Thymus (tissue), 11 donors: ENCODE results near the gene NBEA. TPM values are rescaled to one million over a fixed set of nuclear protein-coding genes. Genes with fewer than 3 reads are reported as not detected.
"Not testable (repeated sequence)": the region's sequence is repeated elsewhere in the genome, so short reads cannot be mapped to it uniquely, and the experiment has no call there.

ENCODE experiments used
- DNase-seq, 9 donors: peaks; one replicate each; pipeline ENCODE4 v3.0.0-alpha.2; 2013; ENCODE audit warnings: low spot score in 9 of 9, low read depth in 6 of 9, missing footprints in 1 of 9
- H3K27ac ChIP-seq, 2 donors: one replicate each; pipeline ENCODE4 v1.5.1; 2013; ENCODE audit warnings: control low read depth in 1 of 2, low read depth in 1 of 2, low read length in 1 of 2, mild to moderate bottlenecking in 1 of 2, moderate library complexity in 1 of 2
- H3K27me3 ChIP-seq, 2 donors: one replicate each; pipeline ENCODE4 v1.5.1; 2013; ENCODE audit warnings: low read length in 1 of 2; ENCODE audit not compliant: control insufficient read depth in 2 of 2, insufficient read depth in 1 of 2
- H3K36me3 ChIP-seq, 2 donors: one replicate each; pipeline ENCODE4 v1.5.1; 2013; ENCODE audit warnings: low read length in 1 of 2, mild to moderate bottlenecking in 1 of 2, moderate library complexity in 1 of 2; ENCODE audit not compliant: control insufficient read depth in 2 of 2, insufficient read depth in 2 of 2
- H3K4me1 ChIP-seq, 2 donors: one replicate each; pipeline ENCODE4 v1.5.1; 2013; ENCODE audit warnings: low read length in 2 of 2; ENCODE audit not compliant: control insufficient read depth in 2 of 2, insufficient read depth in 2 of 2
- H3K4me3 ChIP-seq, 2 donors: one replicate each; pipeline ENCODE4 v1.5.1; 2013; ENCODE audit warnings: low read length in 2 of 2, control low read depth in 1 of 2, mild to moderate bottlenecking in 1 of 2
- H3K9me3 ChIP-seq, 2 donors: one replicate each; pipeline ENCODE4 v1.5.1; 2013; ENCODE audit warnings: low read length in 1 of 2, mild to moderate bottlenecking in 1 of 2; ENCODE audit not compliant: control insufficient read depth in 2 of 2, insufficient read depth in 1 of 2
- WGBS: extraction: QIAGEN DNeasy Blood & Tissue Kit; methylation state at CpG from one replicate; pipeline ENCODE4 v1.1.7; 2013; 5-methylcytosine and 5-hydroxymethylcytosine counted together
- polyA plus RNA-seq: library from polyadenylated mRNA; stranded (reverse); fragments of 200-250 nt; gene quantifications from one replicate; pipeline ENCODE4 v1.2.3, GENCODE V29; 2013
- total RNA-seq: library from RNA; stranded (reverse); fragments of 120-200 nt; gene quantifications from one replicate; pipeline ENCODE4 v1.2.4, GENCODE V29; 2013
- donor health status: healthy.

The NBEA gene
- total and polyA plus RNA-seq, 2 donors = 4.1 to 6.8 TPM

DNA sequence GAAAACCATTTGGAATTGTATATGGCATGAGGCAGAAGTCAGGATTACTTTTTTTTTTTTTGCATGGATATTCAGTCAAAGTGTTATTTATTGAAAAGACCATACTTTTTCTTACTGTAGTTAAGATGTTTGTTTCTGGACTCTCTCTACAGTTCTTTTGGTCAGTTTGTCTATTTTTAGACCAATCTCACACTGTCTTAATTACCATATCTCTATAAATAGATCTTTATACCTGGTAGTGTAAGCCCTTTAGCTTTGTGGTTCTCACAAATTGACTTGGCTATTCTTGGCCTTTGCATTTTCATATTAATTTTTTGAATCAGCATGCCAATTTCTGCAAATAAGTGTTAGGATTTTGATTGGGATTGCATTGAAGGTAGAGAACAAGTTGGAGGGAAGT lies 437.6 kb downstream of the NBEA start:
- no peak for DNase-seq
- no peak overlapping the region for H3K27ac ChIP-seq
- no peak overlapping the region for H3K4me3 ChIP-seq
- no peaks in the 10 kb centered on the region for H3K36me3 ChIP-seq
- no peaks in the 10 kb centered on the region for H3K4me1 ChIP-seq
- H3K9me3 ChIP-seq = no peaks in the 10 kb centered on the region
- H3K27me3 ChIP-seq = no peaks in the 10 kb centered on the region

DNA sequence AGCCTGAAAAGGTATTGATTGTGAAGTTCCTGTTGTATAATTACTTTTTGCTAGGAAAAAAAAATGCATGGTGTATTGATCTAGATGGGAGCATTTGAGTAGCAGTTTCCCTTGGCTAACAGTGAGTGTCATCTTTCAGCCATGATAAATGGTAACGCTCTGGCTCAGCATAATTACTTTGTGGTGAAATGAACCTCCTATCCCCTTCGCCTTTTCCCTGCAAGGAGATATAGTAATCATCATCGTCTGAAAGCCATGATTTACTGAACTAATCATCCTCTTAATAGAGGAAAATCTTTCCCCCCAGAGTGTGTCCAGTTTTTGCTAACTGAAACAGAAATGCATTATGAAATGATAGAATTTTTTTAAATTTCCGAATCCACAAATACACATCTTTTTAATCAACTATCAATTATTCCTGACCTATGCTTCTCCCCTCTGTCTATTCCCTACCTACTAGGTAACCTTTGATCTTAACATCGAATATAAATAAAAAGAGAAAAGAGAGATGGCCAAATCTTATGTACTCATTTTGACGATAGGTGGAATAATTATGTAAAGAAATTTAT lies 445.7 kb downstream of the NBEA start:
- Histone ChIP-seq H3K4me1 (no peaks in the 10 kb centered on the region), H3K36me3 (no peaks in the 10 kb centered on the region), H3K9me3 (no peaks in the 10 kb centered on the region), H3K27ac (no peak overlapping the region), H3K27me3 (no peaks in the 10 kb centered on the region), H3K4me3 (no peak overlapping the region)
- WGBS = 97% methylated on average over 6 of the region's 6 CpGs
- no peak for DNase-seq

DNA sequence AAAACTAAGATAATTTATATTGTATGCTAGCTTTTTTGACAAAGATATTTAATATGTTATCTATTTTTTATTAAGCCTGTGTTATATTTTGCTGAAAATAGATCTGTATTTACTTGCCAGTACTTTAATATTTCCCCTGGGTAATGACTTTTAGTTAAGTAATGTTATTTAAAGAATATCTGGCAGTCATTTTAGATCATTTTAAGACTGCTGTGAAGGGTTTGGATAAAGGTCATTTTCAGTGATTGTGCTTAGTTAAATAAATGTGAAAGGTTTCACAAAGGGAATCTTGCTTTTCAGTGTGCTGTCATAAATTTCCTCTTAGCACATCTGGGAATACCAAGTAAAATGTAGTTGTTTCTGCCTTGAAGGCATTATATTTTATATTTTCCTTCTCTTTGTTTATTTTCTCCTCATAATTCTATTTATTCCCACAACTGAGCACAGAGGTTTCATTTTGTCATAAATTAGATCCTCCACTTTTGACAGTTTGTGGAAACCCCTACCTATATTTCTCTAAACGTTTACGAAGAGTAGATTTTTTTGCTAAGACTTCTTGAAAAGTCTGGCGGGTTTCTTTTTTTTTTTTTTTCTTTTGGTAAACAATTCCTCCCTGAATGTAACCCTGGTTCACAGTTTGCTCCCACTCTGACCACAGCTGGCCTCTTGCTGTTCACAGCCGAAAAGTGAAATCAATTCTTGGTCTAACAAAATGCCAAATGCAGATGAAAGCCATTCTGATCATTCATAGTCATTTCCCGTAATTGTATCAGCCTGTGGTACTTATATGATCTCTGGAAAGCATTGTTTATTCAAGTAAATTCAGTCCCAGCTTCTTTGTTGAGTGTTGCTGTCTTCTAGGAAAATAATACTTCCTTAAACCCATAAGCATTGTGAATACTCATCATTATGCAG lies 446.6 kb downstream of the NBEA start:
- H3K9me3 ChIP-seq = no peaks in the 10 kb centered on the region
- no peak overlapping the region for H3K27ac ChIP-seq
- WGBS = 78% methylated on average over 5 of the region's 5 CpGs
- H3K27me3 ChIP-seq = no peaks in the 10 kb centered on the region
- H3K4me1 ChIP-seq = no peaks in the 10 kb centered on the region
- no peak overlapping the region for H3K4me3 ChIP-seq
- no peak for DNase-seq
- no peaks in the 10 kb centered on the region for H3K36me3 ChIP-seq

DNA sequence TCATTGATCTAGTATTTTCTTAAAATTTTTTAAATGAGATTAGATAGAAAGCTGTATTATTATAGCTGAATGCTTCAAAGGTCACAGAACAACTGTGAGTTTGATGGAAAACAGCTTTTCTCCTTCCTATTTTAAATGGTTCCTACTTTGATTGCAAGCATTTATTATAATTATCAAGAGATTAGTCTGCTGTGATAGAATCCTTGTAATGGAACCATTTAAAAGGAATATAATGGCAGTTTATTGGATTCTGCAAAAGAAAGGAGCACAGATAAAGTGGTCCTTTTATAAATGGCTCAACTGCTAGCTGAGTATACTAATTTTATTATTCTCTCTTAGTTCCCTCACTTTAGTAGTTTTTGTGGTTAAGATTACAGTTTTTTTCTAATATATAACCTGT lies 447.5 kb downstream of the NBEA start:
- DNase-seq = no peak
- Histone ChIP-seq H3K4me3 (no peak overlapping the region), H3K4me1 (no peaks in the 10 kb centered on the region), H3K9me3 (no peaks in the 10 kb centered on the region), H3K36me3 (no peaks in the 10 kb centered on the region), H3K27me3 (no peaks in the 10 kb centered on the region), H3K27ac (no peak overlapping the region)

DNA sequence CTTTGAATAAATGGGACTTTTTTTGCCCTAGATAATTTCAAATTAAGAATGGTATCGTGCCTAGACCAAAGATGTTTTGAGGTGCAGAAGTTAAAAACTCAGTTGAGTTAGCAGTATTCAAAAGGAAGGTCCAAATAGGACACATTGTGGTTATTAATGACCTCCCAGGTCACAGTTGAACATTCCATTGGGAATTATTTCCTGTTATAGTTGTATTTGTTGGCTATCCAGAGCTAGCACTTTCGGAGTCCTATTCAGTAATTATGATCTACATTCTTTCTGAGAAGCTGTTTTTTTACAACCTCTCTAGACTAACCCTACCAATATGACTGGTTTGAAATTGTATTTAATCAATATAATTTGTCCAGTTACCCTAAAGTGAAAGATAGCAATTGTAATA lies 450.7 kb downstream of the NBEA start:
- Histone ChIP-seq H3K9me3 (no peaks in the 10 kb centered on the region), H3K27ac (no peak overlapping the region), H3K4me3 (no peak overlapping the region), H3K4me1 (no peaks in the 10 kb centered on the region), H3K27me3 (no peaks in the 10 kb centered on the region), H3K36me3 (no peaks in the 10 kb centered on the region)
- no peak for DNase-seq
- 93% methylated on average over 2 of the region's 2 CpGs for WGBS

DNA sequence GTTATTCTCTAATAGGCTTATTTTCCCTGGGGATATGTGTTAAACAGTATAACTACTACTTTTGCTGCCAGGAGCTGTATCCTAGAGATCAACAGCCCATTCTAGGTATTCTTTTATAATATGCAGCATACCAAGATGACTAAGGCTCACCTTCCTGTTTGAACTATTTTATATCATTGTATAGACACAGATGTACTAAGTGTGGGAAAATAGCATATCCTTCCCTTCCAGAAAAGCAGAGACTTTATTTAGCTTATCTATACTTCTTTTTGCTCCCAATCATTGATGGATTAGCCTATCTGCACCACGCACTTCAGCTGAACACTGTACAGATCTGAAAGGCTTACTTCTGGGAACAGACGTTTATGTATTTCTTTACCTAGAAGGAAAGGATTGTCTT lies 451.8 kb downstream of the NBEA start:
- H3K4me3 ChIP-seq = no peak overlapping the region
- no peak overlapping the region for H3K27ac ChIP-seq
- no peaks in the 10 kb centered on the region for H3K27me3 ChIP-seq
- WGBS = 97% methylated on average over 2 of the region's 2 CpGs
- DNase-seq = no peak
- no peaks in the 10 kb centered on the region for H3K9me3 ChIP-seq
- H3K36me3 ChIP-seq = no peaks in the 10 kb centered on the region
- no peaks in the 10 kb centered on the region for H3K4me1 ChIP-seq

DNA sequence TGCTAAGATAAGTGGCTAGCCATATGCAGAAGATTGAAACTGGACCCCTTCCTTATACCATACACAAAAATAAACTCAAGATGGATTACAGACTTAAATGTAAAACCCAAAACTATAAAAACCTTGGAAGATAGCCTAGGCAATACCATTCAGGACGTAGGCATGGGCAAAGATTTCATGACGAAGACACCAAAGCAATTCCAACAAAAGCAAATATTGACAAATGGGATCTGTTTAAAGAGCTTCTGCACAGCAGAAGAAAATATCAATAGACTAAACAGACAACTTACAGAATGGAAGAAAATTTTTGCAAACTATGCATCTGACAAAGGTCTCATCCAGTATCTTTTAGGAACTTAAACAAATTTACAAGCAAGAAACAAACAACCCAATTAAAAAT lies 466.2 kb downstream of the NBEA start:
- 96% methylated on average over 2 of the region's 2 CpGs for WGBS
- not testable (repeated sequence) for H3K27me3 ChIP-seq, DNase-seq, H3K9me3 ChIP-seq, H3K4me3 ChIP-seq, H3K36me3 ChIP-seq, H3K27ac ChIP-seq, H3K4me1 ChIP-seq

DNA sequence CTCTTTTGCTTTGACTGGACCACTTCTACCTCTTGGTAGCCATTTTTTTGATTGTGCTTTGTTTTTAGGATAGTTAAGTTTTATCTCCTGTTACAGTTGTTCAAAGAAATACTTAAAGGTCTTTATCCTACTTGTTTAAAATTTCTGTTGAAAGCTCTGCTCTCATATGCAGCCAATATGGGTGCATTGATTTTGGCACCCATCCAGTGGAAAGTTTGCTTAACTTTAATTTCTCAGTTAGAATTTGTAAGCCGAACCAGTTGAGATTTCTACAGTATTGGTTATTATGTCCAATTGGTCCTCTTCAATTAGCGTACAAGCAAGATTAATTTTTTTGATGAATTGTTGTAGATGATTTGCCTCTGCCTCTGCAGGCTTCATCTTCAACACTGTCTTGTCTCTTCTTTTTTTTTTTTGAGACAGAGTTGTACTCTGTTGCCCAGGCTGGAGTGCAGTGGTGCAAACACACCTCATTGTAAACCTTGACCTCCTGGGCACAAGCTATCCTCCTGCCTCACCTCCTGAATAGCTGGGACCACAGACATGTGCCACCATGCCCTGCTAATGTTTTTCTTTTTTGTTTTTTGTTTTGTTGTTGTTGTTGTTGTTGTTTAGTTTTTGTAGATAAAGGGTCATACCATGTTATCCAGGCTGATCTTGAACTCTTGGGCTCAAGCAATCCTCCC lies 469.1 kb downstream of the NBEA start:
- DNase-seq = no peak
- H3K36me3 ChIP-seq = no peaks in the 10 kb centered on the region
- H3K27ac ChIP-seq = no peak overlapping the region
- no peak overlapping the region for H3K4me3 ChIP-seq
- no peaks in the 10 kb centered on the region for H3K4me1 ChIP-seq
- no peaks in the 10 kb centered on the region for H3K9me3 ChIP-seq
- H3K27me3 ChIP-seq = no peaks in the 10 kb centered on the region
- WGBS = 97% methylated on average over 2 of the region's 2 CpGs

DNA sequence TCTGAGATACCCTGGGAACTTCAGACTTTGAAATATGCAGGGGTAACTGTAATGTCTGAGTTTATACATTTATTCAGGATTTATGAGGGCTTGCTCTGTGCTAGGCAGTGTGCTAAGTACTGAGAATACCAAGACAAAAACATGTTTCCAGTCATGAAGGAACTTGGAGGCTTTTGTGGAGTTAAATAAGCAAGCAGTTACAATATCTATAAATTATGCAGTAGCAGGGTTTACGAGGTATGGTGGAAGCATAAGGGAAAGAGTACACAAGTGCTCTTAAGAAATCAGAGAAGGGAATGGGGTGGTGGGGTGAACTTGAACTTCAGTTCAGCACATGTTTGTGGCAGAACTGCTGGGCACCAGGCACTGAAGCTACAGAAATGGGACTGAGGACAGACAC lies 506.4 kb downstream of the NBEA start:
- Histone ChIP-seq H3K4me1 (no peaks in the 10 kb centered on the region), H3K9me3 (no peaks in the 10 kb centered on the region), H3K27ac (no peak overlapping the region), H3K4me3 (no peak overlapping the region), H3K36me3 (no peaks in the 10 kb centered on the region), H3K27me3 (no peaks in the 10 kb centered on the region)
- no peak for DNase-seq
- 91% methylated on average over 1 of the region's 1 CpG for WGBS
